Measurements from ENCODE around the gene RPP25L. TPM values are rescaled to one million over a fixed set of nuclear protein-coding genes. Genes with fewer than 3 reads are reported as not detected.

The RPP25L gene
- total RNA-seq, 4 donors from 2014 or later: 25.1 to 37.4 (median 28.0) TPM

- no peak for DNase-seq
- Histone ChIP-seq H3K9me3 (no peaks in the 10 kb centered on the region), H3K4me3 (no peak overlapping the region), H3K4me1 (peaks cover 0 to 13% (median 0%) of the 10 kb centered on the region in 3 donors), H3K27me3 (no peaks in the 10 kb centered on the region), H3K27ac (no peak overlapping the region), H3K36me3 (no peaks in the 10 kb centered on the region)
- 56 to 65% methylated on average over 4 of the region's 4 CpGs for WGBS, 2 donors
- intact Hi-C loops (cut with DNase I): loop anchor here (5.0 kb wide), 1 partner anchor 56 kb away; no protein-coding TSS in a partner anchor
- peak; percentile 87 to 93 (median 91) for TF ChIP-seq CTCF (IDR thresholded peaks at IDR 0.05)
- TF ChIP-seq POLR2A (IDR thresholded peaks at IDR 0.05): no peak
Measured at GRCh38 chr9:34603610-34604231, 8.2 kb downstream of the RPP25L start.

GRCh38 chr9:34601937-34602573 lies 9.8 kb downstream of the RPP25L start:
- intact Hi-C loops (cut with DNase I): loop anchor here (5.0 kb wide), 1 partner anchor 55 kb away; no protein-coding TSS in a partner anchor
- WGBS, 2 donors: 78 to 83% methylated on average over 4 to 6 of the region's 6 CpGs
- no peak for DNase-seq
- H3K4me1 ChIP-seq: peaks cover 0 to 13% (median 0%) of the 10 kb centered on the region in 3 donors
- H3K36me3 ChIP-seq: no peaks in the 10 kb centered on the region
- no peak overlapping the region for H3K4me3 ChIP-seq
- TF ChIP-seq CTCF (IDR thresholded peaks at IDR 0.05) (no peak), POLR2A (IDR thresholded peaks at IDR 0.05) (no peak)
- H3K27ac ChIP-seq: no peak overlapping the region
- no peaks in the 10 kb centered on the region for H3K9me3 ChIP-seq
- H3K27me3 ChIP-seq: no peaks in the 10 kb centered on the region

- TF ChIP-seq CTCF (IDR thresholded peaks at IDR 0.05): no peak
- no peak for TF ChIP-seq POLR2A (IDR thresholded peaks at IDR 0.05)
- no peak for DNase-seq
- H3K4me1 ChIP-seq: peaks cover 0 to 13% (median 0%) of the 10 kb centered on the region in 3 donors
- H3K9me3 ChIP-seq: no peaks in the 10 kb centered on the region
- WGBS, 2 donors: 11 to 14% methylated on average over 1 of the region's 1 CpG
- H3K4me3 ChIP-seq: no peak overlapping the region
- H3K27me3 ChIP-seq: no peaks in the 10 kb centered on the region
- H3K36me3 ChIP-seq: no peaks in the 10 kb centered on the region
- intact Hi-C loops (cut with DNase I): loop anchor here (5.0 kb wide), 1 partner anchor 54 kb away; no protein-coding TSS in a partner anchor
- H3K27ac ChIP-seq: no peak overlapping the region
Measured at GRCh38 chr9:34600908-34601307, 11.0 kb downstream of the RPP25L start.

GRCh38 chr9:34599546-34599945 lies 12.4 kb downstream of the RPP25L start:
- intact Hi-C loops (cut with DNase I): no loop called here

More at GRCh38 chr9:34599546-34599945, 12.4 kb downstream of the RPP25L start:
- H3K36me3 ChIP-seq: no peaks in the 10 kb centered on the region
- H3K4me3 ChIP-seq: no peak overlapping the region
- peaks cover 0 to under 1% (median 0%) of the 10 kb centered on the region in 4 donors for H3K27me3 ChIP-seq
- 67 to 100% methylated on average over 1 of the region's 1 CpG for WGBS, 2 donors
- H3K4me1 ChIP-seq: peaks cover 0 to 14% (median 0%) of the 10 kb centered on the region in 3 donors
- no peaks in the 10 kb centered on the region for H3K9me3 ChIP-seq
- no peak for TF ChIP-seq CTCF (IDR thresholded peaks at IDR 0.05)
- TF ChIP-seq POLR2A (IDR thresholded peaks at IDR 0.05): no peak
- no peak for DNase-seq
- no peak overlapping the region for H3K27ac ChIP-seq

All from esophagus squamous epithelium (tissue), 5 donors.